Activated CD4-positive, alpha-beta memory T cell treated with anti-CD3 and anti-CD28 coated beads, Interleukin-2, amount 10 ng/mL, durations not matched to agents 7 days and 5 days (primary cell): ENCODE measurements around the gene CYBA. TPM values are rescaled to one million over a fixed set of nuclear protein-coding genes. Genes with fewer than 3 reads are reported as not detected.

Experiments
- CTCF ChIA-PET: fragments of 350-600 bp; sonication (Branson Sonifier 250); formaldehyde crosslinking; loops from one replicate; lab custom pipeline; 2021; ENCODE audit warnings: antibody characterized with exemption, inconsistent platforms; lab: Charles Lee
- POLR2A ChIA-PET: fragments of 350-600 bp; sonication (Branson Sonifier 250); formaldehyde crosslinking; loops from one replicate; lab custom pipeline; 2021; ENCODE audit warnings: antibody characterized with exemption; lab: Charles Lee
- DNase-seq: peaks from one replicate; pipeline ENCODE4 v3.0.0-alpha.2; 2020
- H3K27ac Mint-ChIP-seq: one replicate; pipeline ENCODE4 v1.8.0; 2021; ENCODE audit warnings: mild to moderate bottlenecking, mixed read lengths
- H3K27me3 Mint-ChIP-seq: one replicate; pipeline ENCODE4 v1.8.0; 2021; ENCODE audit warnings: mixed read lengths
- H3K36me3 Mint-ChIP-seq: one replicate; pipeline ENCODE4 v1.8.0; 2021; ENCODE audit warnings: low read depth, mixed read lengths
- H3K4me1 Mint-ChIP-seq: one replicate; pipeline ENCODE4 v1.8.0; 2021; ENCODE audit warnings: mixed read lengths
- H3K4me3 Mint-ChIP-seq: one replicate; pipeline ENCODE4 v1.8.0; 2021; ENCODE audit warnings: mild to moderate bottlenecking, mixed read lengths
- H3K9me3 Mint-ChIP-seq: one replicate; pipeline ENCODE4 v1.8.0; 2021; ENCODE audit warnings: mixed read lengths
- total RNA-seq, 2 experiments: library from RNA; stranded (reverse); gene quantifications; one replicate each; pipeline ENCODE4 v1.2.3, GENCODE V29; 2021

CYBA gene
- total RNA-seq, 2 experiments from 2014 or later, result 580 to 588 TPM

DNA sequence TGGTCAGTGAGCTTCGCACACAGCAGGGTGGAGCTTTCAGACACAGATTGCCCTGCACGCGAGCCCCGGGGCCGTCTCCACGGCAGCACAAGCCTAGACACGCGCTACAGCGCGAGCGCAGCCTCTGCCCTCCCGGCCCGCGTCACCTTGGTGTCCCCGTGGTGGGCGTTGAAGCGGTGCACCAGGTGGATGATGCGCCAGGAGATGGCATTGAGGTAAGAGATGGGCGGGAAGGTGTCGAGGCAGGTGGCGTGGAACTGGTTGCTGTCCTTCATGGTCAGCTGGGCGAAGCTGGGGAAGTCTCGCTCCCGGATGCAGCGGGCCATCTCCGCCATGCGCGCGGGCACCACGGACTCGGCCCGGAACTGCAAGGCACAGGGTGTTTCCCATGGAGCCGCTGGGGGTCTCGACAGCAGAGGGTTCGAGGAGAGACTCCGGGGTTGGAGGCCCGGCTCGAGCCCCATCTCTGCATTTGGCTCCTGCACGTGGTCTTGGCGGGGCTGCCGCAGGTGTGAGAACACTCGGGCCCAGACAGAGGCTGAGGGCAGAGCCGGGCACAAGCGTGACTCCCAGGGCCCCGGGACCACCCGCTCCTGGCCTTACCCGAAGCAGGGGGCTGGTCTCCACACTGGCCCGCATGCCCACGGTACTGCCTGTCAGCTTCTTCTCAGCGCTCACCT is 4.3 kb upstream of the CYBA start:
- H3K9me3 Mint-ChIP-seq, result no peaks in the 10 kb centered on the region
- H3K27ac Mint-ChIP-seq, result no peak overlapping the region
- H3K4me1 Mint-ChIP-seq, result peaks cover 20% of the 10 kb centered on the region
- CTCF ChIA-PET, result no interaction called here
- no peaks in the 10 kb centered on the region for H3K27me3 Mint-ChIP-seq
- no peak for DNase-seq
- no peak overlapping the region for H3K4me3 Mint-ChIP-seq
- POLR2A ChIA-PET, result no interaction called here
- peaks cover 30% of the 10 kb centered on the region for H3K36me3 Mint-ChIP-seq

DNA sequence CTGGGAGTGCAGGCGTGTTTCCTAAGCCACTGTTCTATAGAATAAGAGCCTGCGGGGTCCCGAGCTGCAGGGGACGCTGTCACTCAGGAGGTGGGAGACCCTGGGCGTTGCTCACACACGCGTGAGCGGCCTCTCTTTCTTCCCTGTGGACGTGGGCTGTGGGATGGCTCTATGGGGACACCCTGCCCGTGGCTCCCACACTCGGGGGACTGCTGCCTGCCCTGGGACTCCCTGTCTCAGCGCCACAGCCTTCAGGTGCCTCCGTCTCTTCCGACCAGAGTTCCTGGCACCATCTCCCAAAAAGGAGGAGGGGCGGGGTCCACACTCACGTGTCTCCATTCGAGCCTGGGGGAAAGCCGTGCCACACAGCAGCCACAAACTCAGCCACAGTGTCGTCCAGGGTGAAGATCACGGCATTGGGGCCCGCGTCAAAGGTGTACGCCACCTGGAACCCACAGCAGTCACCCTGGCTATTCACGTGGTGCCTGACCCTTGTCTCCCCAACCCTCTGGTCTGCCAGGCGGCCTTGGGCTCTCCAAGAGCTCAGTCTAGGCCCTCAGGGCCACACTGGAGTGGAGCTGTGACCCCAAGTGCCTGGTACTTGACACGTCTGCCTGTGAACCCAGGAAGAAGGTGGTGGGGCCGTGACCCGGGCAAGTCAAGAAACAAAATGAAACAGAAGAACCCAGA is 3.7 kb upstream of the CYBA start:
- no peaks in the 10 kb centered on the region for H3K9me3 Mint-ChIP-seq
- H3K36me3 Mint-ChIP-seq, result peaks cover 32% of the 10 kb centered on the region
- no peak overlapping the region for H3K27ac Mint-ChIP-seq
- CTCF ChIA-PET, result interaction anchor here (1.3 kb wide), 1 partner anchor 8 kb away, joined by 4 read pairs; the partner anchor contains the start of gene MVD
- POLR2A ChIA-PET, result no interaction called here
- H3K27me3 Mint-ChIP-seq, result no peaks in the 10 kb centered on the region
- H3K4me3 Mint-ChIP-seq, result no peak overlapping the region
- H3K4me1 Mint-ChIP-seq, result peaks cover 21% of the 10 kb centered on the region
- no peak for DNase-seq

DNA sequence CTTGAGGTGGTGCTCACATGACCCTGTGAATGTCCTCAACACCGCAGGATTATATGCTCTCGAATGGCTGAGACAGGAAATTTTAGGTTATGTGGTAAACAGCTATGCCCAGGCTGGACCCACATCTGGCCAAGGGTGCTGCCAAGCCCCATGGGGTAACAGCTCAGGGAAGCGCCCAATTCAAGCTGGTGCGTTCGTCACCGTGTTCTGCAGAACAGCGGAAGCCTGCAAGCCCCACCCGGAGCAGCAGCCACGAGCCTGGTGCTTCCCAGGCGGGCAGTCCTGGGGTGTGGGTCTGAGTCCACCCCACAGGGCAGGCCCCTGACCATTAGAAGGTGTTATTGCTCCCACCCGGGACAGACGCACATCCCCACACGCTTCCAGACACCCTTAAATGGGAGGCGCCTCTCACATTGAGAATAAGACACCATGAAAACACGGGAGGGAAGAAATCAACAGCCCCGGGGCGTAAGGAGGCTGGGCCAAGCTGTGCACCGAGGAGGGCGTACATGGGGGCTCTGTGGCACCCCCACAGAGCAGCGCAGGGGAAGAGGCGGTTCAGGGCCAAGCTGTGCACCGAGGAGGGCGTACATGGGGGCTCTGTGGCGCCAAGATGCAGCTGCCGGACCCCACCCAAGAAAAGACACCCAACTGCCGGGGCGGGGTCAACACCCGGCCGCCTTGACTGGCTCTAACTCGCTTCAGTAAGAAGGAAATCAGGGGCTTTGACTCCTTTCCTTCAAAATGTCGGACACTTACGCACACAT is 2.9 kb upstream of the CYBA start:
- Mint-ChIP-seq H3K27me3 (no peaks in the 10 kb centered on the region), H3K27ac (peak overlapping the region; percentile 47), H3K4me3 (no peak overlapping the region), H3K9me3 (no peaks in the 10 kb centered on the region), H3K36me3 (peaks cover 34% of the 10 kb centered on the region), H3K4me1 (peaks cover 26% of the 10 kb centered on the region)
- DNase-seq, result no peak
- CTCF ChIA-PET, result interaction anchor here (1.0 to 1.3 kb wide), 2 partner anchors 9 to 10 kb away, joined by 3 to 4 read pairs; partner anchors contain the start of gene MVD
- POLR2A ChIA-PET, result interaction anchor here (1.1 kb wide), 1 partner anchor 50 kb away, joined by 3 read pairs; no protein-coding TSS in a partner anchor

DNA sequence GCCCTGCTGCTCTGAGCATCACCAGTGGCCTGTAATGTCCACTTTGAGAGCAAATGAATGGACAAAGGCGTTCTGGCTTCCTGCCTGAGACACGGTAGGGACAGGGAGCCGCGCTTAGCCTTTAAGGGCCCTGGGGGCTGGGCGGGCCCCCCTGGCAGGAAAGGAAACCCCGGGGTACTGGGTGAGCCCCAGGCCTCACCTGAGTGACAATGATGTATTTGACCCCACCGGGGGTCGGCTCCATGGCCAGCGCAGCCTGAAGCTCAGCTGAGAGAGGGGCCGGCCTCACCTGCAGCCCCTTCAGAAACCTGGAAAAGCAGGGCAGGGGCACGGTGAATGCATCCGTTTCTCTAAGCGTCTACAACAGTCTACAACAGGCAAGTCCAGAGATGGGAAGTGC is 2.2 kb upstream of the CYBA start:
- H3K9me3 Mint-ChIP-seq, result no peaks in the 10 kb centered on the region
- POLR2A ChIA-PET, result interaction anchor here (1.1 kb wide), 1 partner anchor 50 kb away, joined by 3 read pairs; no protein-coding TSS in a partner anchor

DNA sequence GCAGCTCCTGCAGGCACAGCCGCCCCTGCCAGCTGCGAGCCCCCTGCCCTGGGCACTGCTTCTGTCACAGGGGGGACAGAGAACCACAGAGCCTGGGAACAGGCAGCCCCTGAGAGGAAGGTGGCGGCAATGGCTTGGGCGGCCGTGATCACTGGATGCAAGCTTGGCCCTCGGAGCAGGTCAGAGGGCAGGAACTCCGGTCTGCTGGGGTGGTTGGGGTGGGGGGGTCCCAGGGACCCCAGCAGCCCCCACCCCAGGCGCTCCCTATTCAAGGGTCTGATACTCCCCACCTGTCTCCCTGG is 1.9 kb upstream of the CYBA start:
- Mint-ChIP-seq H3K4me1 (peaks cover 26% of the 10 kb centered on the region), H3K27ac (peak overlapping the region; percentile 96), H3K4me3 (no peak overlapping the region), H3K36me3 (peaks cover 33% of the 10 kb centered on the region), H3K27me3 (no peaks in the 10 kb centered on the region), H3K9me3 (no peaks in the 10 kb centered on the region)
- CTCF ChIA-PET, result no interaction called here
- DNase-seq, result no peak
- POLR2A ChIA-PET, result interaction anchor here (3.7 kb wide), 1 partner anchor 51 kb away, joined by 38 read pairs; the partner anchor contains the start of genes CTU2 and RNF166

More for the DNA sequence above, 2.2 kb upstream of the CYBA start:
- no peaks in the 10 kb centered on the region for H3K27me3 Mint-ChIP-seq
- CTCF ChIA-PET, result interaction anchor here (1.0 to 1.3 kb wide), 2 partner anchors 10 to 11 kb away, joined by 3 to 4 read pairs; partner anchors contain the start of gene MVD
- no peak for DNase-seq
- peaks cover 26% of the 10 kb centered on the region for H3K4me1 Mint-ChIP-seq
- H3K27ac Mint-ChIP-seq, result peak overlapping the region; percentile 47
- peaks cover 33% of the 10 kb centered on the region for H3K36me3 Mint-ChIP-seq
- no peak overlapping the region for H3K4me3 Mint-ChIP-seq

DNA sequence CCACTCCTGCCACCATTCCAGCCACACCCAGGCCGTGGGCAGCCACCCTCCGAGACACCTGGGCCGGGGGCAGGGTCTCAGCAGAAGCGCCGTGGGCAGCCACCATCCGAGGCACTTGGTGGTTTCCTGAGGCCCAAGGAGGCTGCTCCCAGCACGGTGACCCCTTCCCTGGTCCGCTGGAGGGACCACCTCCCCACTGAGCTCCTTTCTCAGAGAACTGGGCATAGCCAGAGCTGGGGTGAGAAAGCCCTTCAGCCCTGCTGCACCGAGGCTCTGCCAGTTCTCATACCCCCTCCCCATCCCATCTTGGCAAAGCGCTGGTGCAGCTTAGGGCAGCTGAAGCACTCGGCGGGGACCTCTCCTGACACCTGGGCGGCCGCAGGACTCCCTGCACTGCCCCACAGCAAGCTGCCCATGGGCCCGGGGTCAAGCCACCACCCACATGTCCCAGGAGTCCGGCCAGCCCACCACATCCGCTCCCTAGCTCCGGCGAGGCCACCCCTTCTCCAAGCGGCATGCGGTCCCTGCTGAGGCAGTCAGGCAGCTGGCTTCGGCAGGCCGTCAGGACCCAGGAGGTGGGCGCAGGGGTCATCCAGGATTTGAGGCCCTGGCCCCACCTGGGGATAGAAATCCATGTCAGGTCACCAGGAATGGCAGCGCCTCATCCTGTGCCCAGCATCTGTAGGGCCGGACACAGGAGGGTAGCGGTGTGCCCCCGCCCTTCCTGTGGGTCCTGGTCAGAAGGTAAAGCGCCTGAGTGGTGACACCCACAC is 1.3 kb upstream of the CYBA start:
- peaks cover 26% of the 10 kb centered on the region for H3K4me1 Mint-ChIP-seq
- no peaks in the 10 kb centered on the region for H3K9me3 Mint-ChIP-seq
- ChIA-PET CTCF (no interaction called here), POLR2A (interaction anchor here (3.7 to 4.3 kb wide), 2 partner anchors 12 to 51 kb away, joined by 34 to 38 read pairs; partner anchors contain the start of genes CTU2, IL17C and RNF166)
- peak overlapping the region; percentile 41 for H3K4me3 Mint-ChIP-seq
- peak overlapping the region; percentile 96 for H3K27ac Mint-ChIP-seq
- no peaks in the 10 kb centered on the region for H3K27me3 Mint-ChIP-seq
- peaks cover 33% of the 10 kb centered on the region for H3K36me3 Mint-ChIP-seq
- no peak for DNase-seq

DNA sequence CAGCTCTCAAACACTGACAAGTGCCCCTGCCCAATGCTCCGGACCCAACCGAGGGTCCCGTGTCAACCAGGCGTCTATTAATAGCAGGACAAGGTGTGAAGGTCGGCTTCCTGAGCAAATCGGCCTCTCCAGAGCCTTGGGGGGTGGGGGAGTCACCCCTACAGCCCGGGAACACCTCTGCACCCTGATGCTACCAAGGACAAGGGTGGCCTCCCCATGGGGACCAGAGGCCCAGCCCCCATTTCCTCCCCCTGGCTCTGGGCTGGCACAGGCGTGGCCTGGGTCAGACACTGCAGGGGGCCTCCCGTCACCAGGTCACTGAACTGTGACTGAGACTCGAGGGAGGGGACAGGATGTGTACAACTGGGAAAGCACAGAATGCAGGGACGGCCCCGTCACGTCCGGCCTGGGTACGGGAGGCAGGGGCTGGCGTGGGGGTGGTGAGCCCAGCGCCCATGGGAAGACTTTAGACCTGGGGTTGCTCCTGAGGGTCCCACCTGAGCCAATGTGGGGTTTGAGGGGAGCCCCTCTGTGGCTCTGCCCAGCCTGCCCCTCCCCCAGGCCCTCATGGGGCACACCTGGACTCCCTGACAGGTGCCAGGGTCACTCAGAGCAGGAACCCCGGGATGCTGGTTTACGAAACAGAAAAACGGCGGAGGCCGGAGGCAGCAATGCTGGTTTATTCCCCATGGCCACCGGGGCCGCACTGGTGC is 579 bp upstream of the CYBA start:
- peaks cover 30% of the 10 kb centered on the region for H3K36me3 Mint-ChIP-seq
- no peaks in the 10 kb centered on the region for H3K27me3 Mint-ChIP-seq
- DNase-seq, result peak; percentile 90
- ChIA-PET POLR2A (interaction anchor here (1.0 to 4.3 kb wide), 9 partner anchors 9 to 121 kb away, joined by 3 to 38 read pairs (median 9); partner anchors contain the start of genes CTU2, IL17C and RNF166), CTCF (no interaction called here)
- peak overlapping the region; percentile 96 for H3K27ac Mint-ChIP-seq
- H3K4me1 Mint-ChIP-seq, result peaks cover 26% of the 10 kb centered on the region
- peak overlapping the region; percentile 90 for H3K4me3 Mint-ChIP-seq
- H3K9me3 Mint-ChIP-seq, result no peaks in the 10 kb centered on the region

DNA sequence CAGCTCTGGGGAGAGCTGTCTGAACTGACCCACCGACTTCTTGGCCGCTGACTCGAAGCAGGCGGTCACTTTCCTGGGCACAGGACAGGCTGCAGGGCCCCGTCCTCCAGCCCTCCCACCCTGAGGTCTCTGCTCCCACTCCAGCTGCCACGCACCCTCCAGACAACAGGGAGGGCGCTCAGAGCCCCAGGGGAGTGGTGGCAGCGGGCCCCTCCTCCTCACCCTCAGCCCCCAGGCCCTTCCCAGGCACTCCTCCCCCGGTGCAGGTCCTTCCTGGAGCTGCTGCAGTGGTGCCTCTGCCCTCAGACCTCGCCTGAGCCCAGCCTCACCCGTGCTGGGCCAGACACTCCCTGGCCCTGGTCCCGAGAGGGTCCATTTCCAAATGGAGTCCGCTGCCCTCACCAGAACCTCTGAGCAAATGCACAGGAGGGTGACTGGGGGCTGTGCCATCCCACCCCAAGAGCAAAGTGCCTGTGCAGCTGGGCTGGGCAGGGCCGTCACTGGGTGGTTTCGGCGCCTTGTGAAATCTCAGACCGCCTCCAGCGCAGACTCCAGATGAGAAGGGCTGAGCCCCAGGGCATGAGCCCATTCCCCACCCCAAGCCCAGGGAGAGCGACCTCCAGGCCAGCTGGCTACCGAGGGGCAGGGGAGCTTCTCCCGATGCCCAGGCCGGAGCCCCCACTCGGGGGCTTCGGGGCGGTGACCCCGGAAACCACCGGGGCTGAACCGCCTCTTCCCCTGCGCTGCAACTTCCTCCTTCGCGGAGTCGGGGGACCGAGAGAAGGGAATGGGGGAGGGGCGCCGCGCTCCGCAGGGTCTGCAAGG is 717 bp downstream of the CYBA start:
- peak overlapping the region; percentile 90 for H3K4me3 Mint-ChIP-seq
- peak overlapping the region; percentile 96 for H3K27ac Mint-ChIP-seq
- peak; percentile 49 for DNase-seq
- ChIA-PET CTCF (interaction anchor here (1.1 kb wide), 1 partner anchor 35 kb away, joined by 3 read pairs; no protein-coding TSS in a partner anchor), POLR2A (interaction anchor here (0.7 to 4.3 kb wide), 15 partner anchors 8 to 207 kb away, joined by 3 to 38 read pairs (median 4); partner anchors contain the start of genes CTU2, GALNS, IL17C and RNF166)
- no peaks in the 10 kb centered on the region for H3K27me3 Mint-ChIP-seq
- no peaks in the 10 kb centered on the region for H3K9me3 Mint-ChIP-seq
- peaks cover 26% of the 10 kb centered on the region for H3K4me1 Mint-ChIP-seq
- peaks cover 32% of the 10 kb centered on the region for H3K36me3 Mint-ChIP-seq

DNA sequence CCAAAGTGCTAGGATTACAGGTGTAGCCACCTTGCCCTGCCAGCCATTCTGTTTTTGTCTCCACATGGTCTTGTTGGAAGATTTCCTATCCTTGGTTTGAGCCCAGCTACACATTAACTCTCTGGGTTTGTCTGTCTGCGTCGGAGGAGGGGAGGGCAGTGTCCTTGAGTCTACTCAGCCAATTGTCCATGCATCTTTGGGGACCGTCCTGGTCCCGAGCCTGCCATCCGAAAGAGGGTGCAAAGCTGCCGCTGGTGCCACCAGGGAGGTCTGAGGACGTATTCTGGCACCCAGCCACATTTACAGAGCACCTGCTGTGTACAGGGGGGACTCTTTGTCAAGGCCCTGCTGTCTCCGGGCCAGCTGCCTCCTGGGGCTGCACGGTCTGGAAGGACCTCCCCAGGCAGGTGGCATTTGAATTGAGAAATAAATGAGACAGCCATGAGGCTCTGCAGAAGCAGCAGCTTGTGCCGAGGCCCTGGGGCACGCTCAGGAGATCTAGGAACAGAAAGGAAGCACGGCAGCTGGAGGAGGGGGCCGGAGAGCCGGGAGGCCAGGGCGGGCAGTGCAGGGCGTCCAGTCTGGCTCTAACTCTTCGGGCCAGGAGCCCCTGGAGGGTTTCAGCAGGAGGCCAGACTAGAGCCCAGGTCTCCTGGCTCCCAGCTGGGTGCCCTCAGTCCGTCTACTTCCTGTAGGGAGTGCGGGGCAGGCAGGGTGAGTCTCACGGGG is 1.5 kb downstream of the CYBA start:
- no peak for DNase-seq
- ChIA-PET CTCF (interaction anchor here (1.1 kb wide), 1 partner anchor 36 kb away, joined by 3 read pairs; no protein-coding TSS in a partner anchor), POLR2A (interaction anchor here (0.7 to 4.3 kb wide), 12 partner anchors 10 to 207 kb away, joined by 3 to 38 read pairs (median 8); partner anchors contain the start of genes CTU2, GALNS, IL17C and RNF166)
- Mint-ChIP-seq H3K9me3 (no peaks in the 10 kb centered on the region), H3K36me3 (peaks cover 34% of the 10 kb centered on the region), H3K27me3 (no peaks in the 10 kb centered on the region), H3K4me3 (peak overlapping the region; percentile 90), H3K4me1 (peaks cover 28% of the 10 kb centered on the region), H3K27ac (peak overlapping the region; percentile 76)
